Thymus (tissue), 11 donors: ENCODE results near the gene BLTP3A. TPM values are rescaled to one million over a fixed set of nuclear protein-coding genes. Genes with fewer than 3 reads are reported as not detected.
"Not testable (repeated sequence)": the region's sequence is repeated elsewhere in the genome, so short reads cannot be mapped to it uniquely, and the experiment has no call there.

Experiments used
- DNase-seq, 9 donors: peaks; one replicate each; pipeline ENCODE4 v3.0.0-alpha.2; 2013; ENCODE audit warnings: low spot score in 9 of 9, low read depth in 6 of 9, missing footprints in 1 of 9
- H3K27ac ChIP-seq, 2 donors: one replicate each; pipeline ENCODE4 v1.5.1; 2013; ENCODE audit warnings: control low read depth in 1 of 2, low read depth in 1 of 2, low read length in 1 of 2, mild to moderate bottlenecking in 1 of 2, moderate library complexity in 1 of 2
- H3K27me3 ChIP-seq, 2 donors: one replicate each; pipeline ENCODE4 v1.5.1; 2013; ENCODE audit warnings: low read length in 1 of 2; ENCODE audit not compliant: control insufficient read depth in 2 of 2, insufficient read depth in 1 of 2
- H3K36me3 ChIP-seq, 2 donors: one replicate each; pipeline ENCODE4 v1.5.1; 2013; ENCODE audit warnings: low read length in 1 of 2, mild to moderate bottlenecking in 1 of 2, moderate library complexity in 1 of 2; ENCODE audit not compliant: control insufficient read depth in 2 of 2, insufficient read depth in 2 of 2
- H3K4me1 ChIP-seq, 2 donors: one replicate each; pipeline ENCODE4 v1.5.1; 2013; ENCODE audit warnings: low read length in 2 of 2; ENCODE audit not compliant: control insufficient read depth in 2 of 2, insufficient read depth in 2 of 2
- H3K4me3 ChIP-seq, 2 donors: one replicate each; pipeline ENCODE4 v1.5.1; 2013; ENCODE audit warnings: low read length in 2 of 2, control low read depth in 1 of 2, mild to moderate bottlenecking in 1 of 2
- H3K9me3 ChIP-seq, 2 donors: one replicate each; pipeline ENCODE4 v1.5.1; 2013; ENCODE audit warnings: low read length in 1 of 2, mild to moderate bottlenecking in 1 of 2; ENCODE audit not compliant: control insufficient read depth in 2 of 2, insufficient read depth in 1 of 2
- WGBS: extraction: QIAGEN DNeasy Blood & Tissue Kit; methylation state at CpG from one replicate; pipeline ENCODE4 v1.1.7; 2013; 5-methylcytosine and 5-hydroxymethylcytosine counted together
- polyA plus RNA-seq: library from polyadenylated mRNA; stranded (reverse); fragments of 200-250 nt; gene quantifications from one replicate; pipeline ENCODE4 v1.2.3, GENCODE V29; 2013
- total RNA-seq: library from RNA; stranded (reverse); fragments of 120-200 nt; gene quantifications from one replicate; pipeline ENCODE4 v1.2.4, GENCODE V29; 2013
- donor health status: healthy.

Gene BLTP3A
- total and polyA plus RNA-seq, 2 donors: 3.9 to 4.2 TPM

- Histone ChIP-seq H3K36me3 (no peaks in the 10 kb centered on the region), H3K4me1 (no peaks in the 10 kb centered on the region), H3K4me3 (no peak overlapping the region), H3K27ac (no peak overlapping the region), H3K9me3 (no peaks in the 10 kb centered on the region), H3K27me3 (no peaks in the 10 kb centered on the region)
- no peak for DNase-seq
- WGBS: 84% methylated on average over 2 of the region's 2 CpGs
Measured at GRCh38 chr6:34748757-34749156, 43.1 kb upstream of the BLTP3A start.

GRCh38 chr6:34756513-34756856 is 35.4 kb upstream of the BLTP3A start:
- H3K4me1 ChIP-seq, H3K9me3 ChIP-seq, H3K36me3 ChIP-seq, H3K27me3 ChIP-seq: not testable (repeated sequence)
- peak in 5 of 9 donors; percentile 4 to 45 (median 16) for DNase-seq
- H3K27ac ChIP-seq: peak overlapping the region in 1 of 2 donors; percentile 93
- H3K4me3 ChIP-seq: peak overlapping the region; percentile 96 to 100
- WGBS: 11% methylated on average over 17 of the region's 17 CpGs

- peak overlapping the region; percentile 88 to 95 for H3K27ac ChIP-seq
- peaks cover 4 to 17% of the 10 kb centered on the region in 2 donors for H3K36me3 ChIP-seq
- WGBS: 10% methylated on average over 11 of the region's 11 CpGs
- H3K27me3 ChIP-seq: no peaks in the 10 kb centered on the region
- H3K9me3 ChIP-seq: no peaks in the 10 kb centered on the region
- H3K4me1 ChIP-seq: peaks cover 7 to 10% of the 10 kb centered on the region in 2 donors
- peak overlapping the region; percentile 96 to 100 for H3K4me3 ChIP-seq
- DNase-seq: no peak
Measured at GRCh38 chr6:34757687-34758274, 34.1 kb upstream of the BLTP3A start.

GRCh38 chr6:34760108-34760507 is 31.8 kb upstream of the BLTP3A start:
- Histone ChIP-seq H3K36me3 (peaks cover 23 to 32% of the 10 kb centered on the region in 2 donors), H3K27me3 (no peaks in the 10 kb centered on the region), H3K9me3 (no peaks in the 10 kb centered on the region), H3K27ac (no peak overlapping the region), H3K4me3 (no peak overlapping the region), H3K4me1 (peaks cover 7 to 10% of the 10 kb centered on the region in 2 donors)
- DNase-seq: no peak
- WGBS: 97% methylated on average over 8 of the region's 8 CpGs

GRCh38 chr6:34761681-34762080 is 30.2 kb upstream of the BLTP3A start:
- H3K36me3 ChIP-seq: peaks cover 37 to 46% of the 10 kb centered on the region in 2 donors
- 98% methylated on average over 5 of the region's 5 CpGs for WGBS
- not testable (repeated sequence) for H3K4me3 ChIP-seq, H3K9me3 ChIP-seq, DNase-seq, H3K27ac ChIP-seq, H3K27me3 ChIP-seq, H3K4me1 ChIP-seq

- H3K27me3 ChIP-seq: no peaks in the 10 kb centered on the region
- peaks cover 0 to 2% of the 10 kb centered on the region in 2 donors for H3K4me1 ChIP-seq
- H3K9me3 ChIP-seq: no peaks in the 10 kb centered on the region
- 98% methylated on average over 1 of the region's 1 CpG for WGBS
- H3K36me3 ChIP-seq: peaks cover 54 to 70% of the 10 kb centered on the region in 2 donors
- DNase-seq: no peak
- no peak overlapping the region for H3K4me3 ChIP-seq
- H3K27ac ChIP-seq: no peak overlapping the region
Measured at GRCh38 chr6:34768148-34768547, 23.7 kb upstream of the BLTP3A start.

GRCh38 chr6:34771727-34772126 is 20.2 kb upstream of the BLTP3A start:
- H3K4me3 ChIP-seq: no peak overlapping the region
- peaks cover 0 to 2% of the 10 kb centered on the region in 2 donors for H3K4me1 ChIP-seq
- no peak for DNase-seq
- no peaks in the 10 kb centered on the region for H3K9me3 ChIP-seq
- no peaks in the 10 kb centered on the region for H3K27me3 ChIP-seq
- H3K27ac ChIP-seq: no peak overlapping the region
- peaks cover 36 to 69% of the 10 kb centered on the region in 2 donors for H3K36me3 ChIP-seq
- 99% methylated on average over 1 of the region's 1 CpG for WGBS

- Histone ChIP-seq H3K4me3 (no peak overlapping the region), H3K27me3 (no peaks in the 10 kb centered on the region), H3K4me1 (peaks cover 0 to 2% of the 10 kb centered on the region in 2 donors), H3K36me3 (peaks cover 34 to 62% of the 10 kb centered on the region in 2 donors), H3K27ac (no peak overlapping the region), H3K9me3 (no peaks in the 10 kb centered on the region)
- 97% methylated on average over 4 of the region's 4 CpGs for WGBS
- no peak for DNase-seq
Measured at GRCh38 chr6:34772940-34773339, 18.9 kb upstream of the BLTP3A start.

GRCh38 chr6:34773916-34774315 is 18.0 kb upstream of the BLTP3A start:
- H3K4me3 ChIP-seq: no peak overlapping the region
- H3K27ac ChIP-seq: no peak overlapping the region
- WGBS: 98% methylated on average over 4 of the region's 4 CpGs
- H3K36me3 ChIP-seq: peaks cover 27 to 52% of the 10 kb centered on the region in 2 donors
- DNase-seq: no peak
- peaks cover 0 to 2% of the 10 kb centered on the region in 2 donors for H3K4me1 ChIP-seq
- no peaks in the 10 kb centered on the region for H3K27me3 ChIP-seq
- no peaks in the 10 kb centered on the region for H3K9me3 ChIP-seq
